PC-9 (cell line): ENCODE results near the gene TRIM5.

Source experiments
- EZH2 ChIP-seq: fragments of 200-600 bp; sonication (generic); IDR thresholded peaks from 2 replicates; pipeline ENCODE4 v1.8.0; 2017; ENCODE audit warnings: antibody characterized with exemption, low read depth
- TF ChIP-seq, protein P1 (sequence below): fragments of 200-600 bp; sonication (generic); conservative IDR thresholded peaks from 2 replicates; pipeline ENCODE4 v1.6.1; 2017; ENCODE audit warnings: mixed run types, antibody characterized with exemption, mild to moderate bottlenecking, moderate library complexity

GRCh38 chr11:5626196-5626595 lies 58.7 kb downstream of the TRIM5 start:
- TF ChIP-seq EZH2: no peak
- TF ChIP-seq, protein P1, sequence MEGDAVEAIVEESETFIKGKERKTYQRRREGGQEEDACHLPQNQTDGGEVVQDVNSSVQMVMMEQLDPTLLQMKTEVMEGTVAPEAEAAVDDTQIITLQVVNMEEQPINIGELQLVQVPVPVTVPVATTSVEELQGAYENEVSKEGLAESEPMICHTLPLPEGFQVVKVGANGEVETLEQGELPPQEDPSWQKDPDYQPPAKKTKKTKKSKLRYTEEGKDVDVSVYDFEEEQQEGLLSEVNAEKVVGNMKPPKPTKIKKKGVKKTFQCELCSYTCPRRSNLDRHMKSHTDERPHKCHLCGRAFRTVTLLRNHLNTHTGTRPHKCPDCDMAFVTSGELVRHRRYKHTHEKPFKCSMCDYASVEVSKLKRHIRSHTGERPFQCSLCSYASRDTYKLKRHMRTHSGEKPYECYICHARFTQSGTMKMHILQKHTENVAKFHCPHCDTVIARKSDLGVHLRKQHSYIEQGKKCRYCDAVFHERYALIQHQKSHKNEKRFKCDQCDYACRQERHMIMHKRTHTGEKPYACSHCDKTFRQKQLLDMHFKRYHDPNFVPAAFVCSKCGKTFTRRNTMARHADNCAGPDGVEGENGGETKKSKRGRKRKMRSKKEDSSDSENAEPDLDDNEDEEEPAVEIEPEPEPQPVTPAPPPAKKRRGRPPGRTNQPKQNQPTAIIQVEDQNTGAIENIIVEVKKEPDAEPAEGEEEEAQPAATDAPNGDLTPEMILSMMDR: no peak
